ENCODE results near the gene DHX8.

The DHX8 gene

GRCh38 chr17:43548689-43549379, 65.1 kb downstream of the DHX8 start:
- DNase-seq = no peak

GRCh38 chr17:43549496-43549895, 65.7 kb downstream of the DHX8 start:
- DNase-seq = no peak

- no peak for DNase-seq
Measured at GRCh38 chr17:43550754-43551153, 67.0 kb downstream of the DHX8 start.

- no peak for DNase-seq
Measured at GRCh38 chr17:43552229-43552837, 68.6 kb downstream of the DHX8 start.

- DNase-seq = no peak
Measured at GRCh38 chr17:43553573-43553972, 69.8 kb downstream of the DHX8 start.

- no peak for DNase-seq
Measured at GRCh38 chr17:43554857-43555256, 71.1 kb downstream of the DHX8 start.

GRCh38 chr17:43556292-43556691, 72.5 kb downstream of the DHX8 start:
- DNase-seq = no peak

GRCh38 chr17:43558805-43559160, 75.0 kb downstream of the DHX8 start:
- no peak for DNase-seq

GRCh38 chr17:43559161-43559816, 75.5 kb downstream of the DHX8 start:
- no peak for DNase-seq

GRCh38 chr17:43560461-43561427, 77.0 kb downstream of the DHX8 start:
- DNase-seq = no peak

- no peak for DNase-seq
Measured at GRCh38 chr17:43562679-43563599, 79.2 kb downstream of the DHX8 start.

GRCh38 chr17:43563600-43564594, 80.1 kb downstream of the DHX8 start:
- no peak for DNase-seq

- no peak for DNase-seq
Measured at GRCh38 chr17:43568506-43569082, 84.8 kb downstream of the DHX8 start.

GRCh38 chr17:43570518-43570928, 86.7 kb downstream of the DHX8 start:
- no peak for DNase-seq

GRCh38 chr17:43572368-43572980, 88.7 kb downstream of the DHX8 start:
- DNase-seq = no peak

- DNase-seq = no peak
Measured at GRCh38 chr17:43573579-43574321, 90.0 kb downstream of the DHX8 start.

- no peak for DNase-seq
Measured at GRCh38 chr17:43574348-43574747, 90.6 kb downstream of the DHX8 start.

GRCh38 chr17:43574896-43575525, 91.2 kb downstream of the DHX8 start:
- DNase-seq = no peak
